Limb (tissue), 2 donors: ENCODE results near the gene WDR33.
"Not testable (repeated sequence)": the region's sequence is repeated elsewhere in the genome, so short reads cannot be mapped to it uniquely, and the experiment has no call there.

Experiments
- DNase-seq, 2 donors: peaks; one replicate each; pipeline ENCODE4 v3.0.0-alpha.2; 2016; ENCODE audit errors: extremely low spot score in 2 of 2

The WDR33 gene

GRCh38 chr2:127811397-127812321 lies 688 bp upstream of the WDR33 start:
- DNase-seq: no peak

- peak in 1 of 2 donors; percentile 36 for DNase-seq
Measured at GRCh38 chr2:127810156-127810618, 784 bp downstream of the WDR33 start.

- DNase-seq: no peak
Measured at GRCh38 chr2:127807678-127808353, 3.2 kb downstream of the WDR33 start.

GRCh38 chr2:127806860-127807259 lies 4.1 kb downstream of the WDR33 start:
- not testable (repeated sequence) for DNase-seq

- DNase-seq: no peak
Measured at GRCh38 chr2:127805491-127805890, 5.5 kb downstream of the WDR33 start.

GRCh38 chr2:127799926-127800325 lies 11.0 kb downstream of the WDR33 start:
- no peak for DNase-seq

GRCh38 chr2:127796389-127796788 lies 14.6 kb downstream of the WDR33 start:
- no peak for DNase-seq

- DNase-seq: not testable (repeated sequence)
Measured at GRCh38 chr2:127794901-127795300, 16.1 kb downstream of the WDR33 start.

- DNase-seq: no peak
Measured at GRCh38 chr2:127792805-127793204, 18.2 kb downstream of the WDR33 start.

- no peak for DNase-seq
Measured at GRCh38 chr2:127790694-127791529, 20.1 kb downstream of the WDR33 start.

GRCh38 chr2:127786048-127786809 lies 24.7 kb downstream of the WDR33 start:
- DNase-seq: no peak

GRCh38 chr2:127784965-127785518 lies 25.9 kb downstream of the WDR33 start:
- no peak for DNase-seq

GRCh38 chr2:127783101-127783500 lies 27.9 kb downstream of the WDR33 start:
- no peak for DNase-seq

GRCh38 chr2:127778850-127779249 lies 32.1 kb downstream of the WDR33 start:
- DNase-seq: no peak

GRCh38 chr2:127778447-127778846 lies 32.5 kb downstream of the WDR33 start:
- DNase-seq: no peak

GRCh38 chr2:127776122-127776780 lies 34.7 kb downstream of the WDR33 start:
- DNase-seq: no peak

- DNase-seq: no peak
Measured at GRCh38 chr2:127771756-127772155, 39.2 kb downstream of the WDR33 start.

- no peak for DNase-seq
Measured at GRCh38 chr2:127770973-127771735, 39.8 kb downstream of the WDR33 start.

GRCh38 chr2:127770534-127770933 lies 40.4 kb downstream of the WDR33 start:
- DNase-seq: not testable (repeated sequence)
